Fibroblast of skin of right quadriceps (primary cell): ENCODE results near the gene SEC31A.
A peak's percentile ranks its signal among the peaks of the same experiment; 100 is the strongest.
"Not testable (repeated sequence)": the region's sequence is repeated elsewhere in the genome, so short reads cannot be mapped to it uniquely, and the experiment has no call there.

Source experiments
- DNase-seq: peaks from one replicate; pipeline ENCODE4 v3.0.0-alpha.2; 2013

The SEC31A gene

GRCh38 chr4:82890901-82891706, at the start of gene SEC31A:
Gene SEC31A (minus strand): TSS chr4:82891153. CDS start chr4:82881936, 9,217 bp downstream.
- DNase-seq, result peak; percentile 97

- DNase-seq, result no peak
Measured at GRCh38 chr4:82939414-82939813, 48.5 kb upstream of the SEC31A start.

- no peak for DNase-seq
Measured at GRCh38 chr4:82934441-82934840, 43.5 kb upstream of the SEC31A start.

GRCh38 chr4:82930848-82931755, 40.1 kb upstream of the SEC31A start:
- DNase-seq, result no peak

GRCh38 chr4:82921795-82922194, 30.8 kb upstream of the SEC31A start:
- DNase-seq, result no peak

GRCh38 chr4:82919386-82919785, 28.4 kb upstream of the SEC31A start:
- no peak for DNase-seq

- no peak for DNase-seq
Measured at GRCh38 chr4:82918091-82918490, 27.1 kb upstream of the SEC31A start.

GRCh38 chr4:82913968-82914367, 23.0 kb upstream of the SEC31A start:
- not testable (repeated sequence) for DNase-seq

- DNase-seq, result no peak
Measured at GRCh38 chr4:82913305-82913704, 22.4 kb upstream of the SEC31A start.

- DNase-seq, result no peak
Measured at GRCh38 chr4:82909326-82909725, 18.4 kb upstream of the SEC31A start.

- no peak for DNase-seq
Measured at GRCh38 chr4:82906469-82906868, 15.5 kb upstream of the SEC31A start.

- DNase-seq, result peak; percentile 44
Measured at GRCh38 chr4:82905205-82905604, 14.3 kb upstream of the SEC31A start.

- DNase-seq, result no peak
Measured at GRCh38 chr4:82903737-82904136, 12.8 kb upstream of the SEC31A start.

GRCh38 chr4:82901183-82901718, 10.3 kb upstream of the SEC31A start:
- DNase-seq, result no peak

GRCh38 chr4:82900411-82901182, 9.6 kb upstream of the SEC31A start, which contains the start of gene THAP9:
Gene THAP9 (plus strand): TSS chr4:82900735. CDS start chr4:82900803, 68 bp downstream.
- peak; percentile 100 for DNase-seq

- DNase-seq, result no peak
Measured at GRCh38 chr4:82900066-82900410, 9.1 kb upstream of the SEC31A start.

GRCh38 chr4:82899374-82900065, 8.6 kb upstream of the SEC31A start:
- DNase-seq, result no peak

- DNase-seq, result peak; percentile 87
Measured at GRCh38 chr4:82898322-82899243, 7.6 kb upstream of the SEC31A start.

- no peak for DNase-seq
Measured at GRCh38 chr4:82896755-82897154, 5.8 kb upstream of the SEC31A start.

- no peak for DNase-seq
Measured at GRCh38 chr4:82893942-82894341, 3.0 kb upstream of the SEC31A start.

GRCh38 chr4:82892467-82892802, 1.5 kb upstream of the SEC31A start:
- DNase-seq, result no peak
